NCI-H2196 (cell line): Measurements from ENCODE around the gene GPR158.

Experiments used
- DNase-seq: peaks from one replicate; lab custom pipeline; 2025; ENCODE audit not compliant: unreplicated experiment; lab: John Stamatoyannopoulos, UW

Gene GPR158

DNA sequence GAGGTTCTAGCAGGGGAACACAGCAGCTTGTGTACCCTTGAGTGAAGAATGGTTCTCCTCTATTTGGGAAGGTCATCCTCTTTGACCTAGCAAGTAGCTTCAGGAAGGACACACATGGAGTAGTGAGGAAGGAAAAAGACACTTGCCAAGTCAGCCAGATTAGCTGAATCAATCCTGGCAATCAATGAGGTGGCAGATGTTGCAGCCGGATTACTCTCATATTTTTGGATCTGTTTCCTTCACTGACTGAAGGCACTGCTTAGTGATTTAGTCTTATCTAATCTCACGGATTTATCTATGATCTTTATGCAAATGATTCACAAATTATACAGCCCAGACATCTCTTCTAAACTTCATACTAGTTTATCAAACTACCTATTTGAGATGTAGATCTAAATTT, 218.8 kb downstream of the GPR158 start:
- DNase-seq, result no peak

DNA sequence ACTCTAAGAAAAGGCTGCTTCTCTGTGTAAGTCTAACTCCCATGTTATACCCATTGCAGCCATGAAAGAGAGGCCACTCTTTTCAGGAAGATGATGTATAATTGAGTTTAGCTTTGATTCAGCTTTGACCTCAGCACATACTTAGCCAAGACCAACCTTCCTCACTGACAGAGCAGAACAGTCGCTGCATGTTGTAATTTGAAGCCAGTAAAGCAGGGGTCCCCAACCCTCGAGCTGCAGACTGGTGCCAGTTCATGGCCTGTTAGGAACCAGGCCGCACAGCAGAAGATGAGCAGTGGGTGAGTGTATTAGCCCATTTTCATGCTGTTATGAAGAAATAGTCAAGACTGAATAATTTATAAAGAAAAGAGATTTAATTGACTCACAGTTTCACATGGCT, 223.9 kb downstream of the GPR158 start:
- DNase-seq, result no peak

DNA sequence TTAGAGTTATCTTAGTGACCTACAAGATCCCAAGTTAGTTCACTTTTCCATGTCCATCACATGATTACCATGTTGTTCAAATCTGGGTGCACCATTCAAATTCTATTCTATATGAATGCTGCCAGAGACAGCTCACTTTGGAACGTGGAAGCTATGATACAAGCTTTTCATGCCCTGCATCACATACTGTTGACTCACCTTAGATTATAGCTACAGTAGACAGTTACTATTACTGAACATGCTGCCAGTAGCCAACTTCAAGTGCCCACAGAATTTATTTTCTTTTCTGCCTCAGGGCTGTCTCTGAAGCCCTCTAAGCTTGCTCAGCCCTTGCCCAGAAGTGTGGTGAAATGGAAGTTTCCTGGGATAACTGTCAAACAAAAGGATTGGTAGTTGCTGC, 231.1 kb downstream of the GPR158 start:
- no peak for DNase-seq

DNA sequence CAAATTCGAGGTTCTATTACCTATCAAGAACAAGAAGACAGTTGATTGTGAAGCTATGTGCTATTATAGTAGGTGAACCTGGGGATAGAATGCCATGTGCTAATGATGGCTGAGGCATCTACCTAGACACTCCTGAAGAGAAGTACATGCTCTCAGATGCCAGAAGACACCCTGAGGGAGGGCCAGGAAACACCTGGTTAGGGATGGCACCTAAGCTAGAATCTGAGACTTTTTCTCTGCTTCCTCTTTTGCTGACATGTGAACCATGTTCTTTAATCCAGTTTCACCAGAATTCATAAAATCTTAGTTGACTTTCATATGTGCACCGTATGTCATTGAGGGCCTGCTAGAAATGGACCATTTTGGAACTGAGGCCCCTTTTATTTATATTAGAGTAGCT, 242.8 kb downstream of the GPR158 start:
- DNase-seq, result no peak

DNA sequence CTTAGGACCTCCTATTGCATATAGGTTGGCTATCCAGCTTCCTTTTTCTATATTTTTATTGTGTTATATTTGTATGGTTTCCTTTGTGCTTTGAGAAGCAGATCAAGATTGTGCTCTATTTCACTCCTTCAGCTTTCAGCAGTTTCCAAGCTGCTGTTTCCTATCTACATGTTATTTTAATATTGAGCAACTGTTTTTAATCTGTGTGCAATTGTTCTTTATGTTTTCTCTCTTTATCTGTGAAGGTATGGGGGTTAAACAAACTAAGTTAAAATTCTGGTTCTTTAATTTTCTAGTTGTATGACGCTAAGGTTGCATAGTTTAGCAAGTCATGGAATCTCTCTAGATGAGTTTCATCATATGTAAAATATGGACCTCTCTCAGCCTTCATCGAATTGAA, 251.0 kb downstream of the GPR158 start:
- no peak for DNase-seq

DNA sequence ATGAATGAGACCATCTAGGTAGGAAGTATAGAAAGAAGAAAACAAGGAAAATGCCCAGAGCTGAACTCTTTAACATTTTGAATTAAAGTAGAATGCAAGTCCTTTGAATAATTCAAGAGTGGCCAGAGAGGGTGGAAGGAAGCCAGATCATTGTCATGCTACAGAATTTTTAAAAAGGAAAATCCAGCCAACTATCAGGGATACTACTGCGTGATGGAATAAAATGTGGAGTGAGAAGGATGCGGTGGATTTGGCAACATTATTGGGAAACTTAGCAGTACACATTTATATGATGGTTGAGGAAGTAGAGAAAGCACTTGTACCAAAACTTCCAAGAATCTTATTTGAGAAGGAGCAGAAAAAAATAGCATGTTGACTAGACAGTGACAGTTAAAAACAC, 261.6 kb downstream of the GPR158 start:
- no peak for DNase-seq

DNA sequence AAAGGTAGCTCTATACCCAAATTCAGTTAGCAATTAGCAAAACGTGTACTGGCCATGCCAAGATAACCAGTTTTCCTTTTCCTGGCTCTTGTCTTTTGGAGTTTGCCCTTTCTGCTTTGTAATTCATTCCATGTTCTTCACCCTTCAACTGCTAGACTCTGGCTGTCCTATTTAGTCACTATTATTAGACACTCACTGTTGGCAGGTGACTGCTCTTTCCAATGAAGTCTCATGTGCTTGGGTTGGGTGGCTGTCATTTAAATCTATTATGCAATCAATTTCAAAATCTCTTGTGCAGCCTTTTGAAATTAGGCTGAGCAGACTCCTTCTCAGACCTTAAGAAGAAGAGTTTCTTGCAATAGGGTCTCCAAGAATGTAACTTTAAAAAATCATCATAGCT, 266.5 kb downstream of the GPR158 start:
- DNase-seq, result no peak

DNA sequence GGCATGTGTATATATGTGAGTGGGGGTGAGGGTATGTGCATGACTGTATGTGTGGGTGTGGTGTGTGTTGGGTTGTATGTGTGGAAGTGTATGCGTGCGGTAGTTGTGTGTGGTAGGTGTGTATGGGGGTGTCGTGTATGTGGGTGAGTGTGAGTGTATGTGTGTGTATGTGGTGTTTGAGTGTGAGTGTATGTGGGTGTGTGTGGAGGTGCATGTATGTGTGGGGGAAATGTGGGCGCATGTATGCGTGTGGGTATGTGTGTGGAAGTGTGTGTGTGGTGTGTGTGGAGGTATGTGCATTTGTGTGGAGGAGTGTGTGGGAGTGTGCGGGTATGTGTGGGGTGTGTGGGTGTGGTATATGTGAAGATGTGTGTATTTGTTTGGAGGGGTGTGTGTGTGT, 269.5 kb downstream of the GPR158 start:
- DNase-seq, result no peak

DNA sequence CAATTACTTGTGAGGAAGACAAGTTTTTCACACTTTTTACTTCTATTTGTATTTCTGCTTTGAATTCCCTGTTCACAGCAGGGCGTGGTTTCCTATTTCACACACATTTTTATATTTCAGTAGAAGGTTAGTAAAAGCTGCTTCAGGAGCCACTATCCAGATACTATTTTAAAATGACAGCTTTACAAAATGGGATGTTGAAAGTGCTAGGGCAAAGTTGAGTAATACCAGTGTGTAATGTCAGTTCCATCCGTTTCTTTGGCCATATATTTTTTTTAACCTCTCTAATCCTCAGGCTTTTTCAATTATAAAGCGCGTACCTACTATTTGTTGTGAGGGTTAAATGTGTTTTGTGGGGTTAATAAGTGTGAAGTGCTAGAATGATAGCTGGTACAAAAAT, 276.6 kb downstream of the GPR158 start:
- DNase-seq, result no peak

DNA sequence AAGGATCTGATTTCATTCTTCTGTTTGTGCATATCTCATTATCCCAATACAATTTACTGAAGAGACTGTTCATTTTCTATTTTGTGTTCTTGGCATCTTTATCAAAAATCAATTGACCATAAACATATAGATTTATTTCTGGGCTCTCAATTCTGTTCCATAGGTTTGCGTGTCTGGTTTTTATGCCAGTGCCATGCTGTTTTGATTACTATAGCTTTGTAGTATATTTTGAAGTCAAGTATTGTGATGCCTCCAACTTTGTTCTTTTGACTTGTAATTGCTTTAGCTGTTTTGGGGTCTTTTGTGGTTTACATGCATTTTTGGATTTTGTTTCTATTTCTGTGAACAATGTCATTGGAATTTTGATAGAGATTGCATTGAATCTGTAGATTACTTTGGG, 278.8 kb downstream of the GPR158 start:
- no peak for DNase-seq

DNA sequence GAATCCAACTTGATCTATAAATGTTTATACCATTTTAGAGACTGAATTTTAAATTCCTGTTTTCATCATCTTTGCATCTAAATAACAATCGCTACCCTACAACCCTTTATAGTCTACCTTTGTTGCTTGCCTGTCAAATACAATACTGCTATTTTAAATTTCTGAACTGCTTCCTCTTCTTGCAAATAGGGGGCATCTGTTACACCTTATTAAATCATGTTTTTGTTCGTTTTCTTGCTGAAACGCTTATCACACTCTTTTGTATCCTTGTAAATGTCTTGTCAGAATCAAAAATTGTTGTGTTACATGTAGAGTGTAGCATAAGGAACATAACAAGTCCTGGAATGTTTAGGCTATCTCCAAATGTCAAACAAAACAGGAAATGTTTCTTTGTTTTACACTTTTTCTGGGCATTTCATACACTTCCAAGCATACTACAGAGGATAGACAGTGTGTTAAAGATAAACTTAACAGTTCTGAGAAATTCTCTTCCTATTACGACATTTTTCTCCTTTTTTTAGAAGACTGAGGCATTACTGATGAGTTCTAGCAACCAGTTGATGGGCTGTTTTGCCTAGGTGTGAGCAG, 281.3 kb downstream of the GPR158 start:
- DNase-seq, result no peak

DNA sequence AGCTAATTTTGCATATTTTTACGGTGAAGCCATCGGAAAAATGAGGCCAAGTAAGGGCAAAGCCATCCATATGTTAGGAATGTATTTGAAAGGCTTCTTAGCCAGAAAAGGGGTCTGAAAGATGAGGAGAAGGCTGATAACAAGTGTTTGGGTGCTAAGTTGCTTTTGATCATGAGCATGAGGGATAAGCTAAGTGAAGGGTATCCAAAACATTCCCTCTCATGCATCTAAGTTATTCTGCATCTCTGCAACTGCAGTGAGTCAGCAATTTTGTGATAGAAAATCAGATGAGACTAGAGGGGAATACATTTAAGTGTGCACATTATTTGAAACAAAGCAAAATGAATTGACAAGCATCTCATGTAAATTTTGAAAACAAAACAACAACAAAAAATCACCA, 282.8 kb downstream of the GPR158 start:
- DNase-seq, result no peak

DNA sequence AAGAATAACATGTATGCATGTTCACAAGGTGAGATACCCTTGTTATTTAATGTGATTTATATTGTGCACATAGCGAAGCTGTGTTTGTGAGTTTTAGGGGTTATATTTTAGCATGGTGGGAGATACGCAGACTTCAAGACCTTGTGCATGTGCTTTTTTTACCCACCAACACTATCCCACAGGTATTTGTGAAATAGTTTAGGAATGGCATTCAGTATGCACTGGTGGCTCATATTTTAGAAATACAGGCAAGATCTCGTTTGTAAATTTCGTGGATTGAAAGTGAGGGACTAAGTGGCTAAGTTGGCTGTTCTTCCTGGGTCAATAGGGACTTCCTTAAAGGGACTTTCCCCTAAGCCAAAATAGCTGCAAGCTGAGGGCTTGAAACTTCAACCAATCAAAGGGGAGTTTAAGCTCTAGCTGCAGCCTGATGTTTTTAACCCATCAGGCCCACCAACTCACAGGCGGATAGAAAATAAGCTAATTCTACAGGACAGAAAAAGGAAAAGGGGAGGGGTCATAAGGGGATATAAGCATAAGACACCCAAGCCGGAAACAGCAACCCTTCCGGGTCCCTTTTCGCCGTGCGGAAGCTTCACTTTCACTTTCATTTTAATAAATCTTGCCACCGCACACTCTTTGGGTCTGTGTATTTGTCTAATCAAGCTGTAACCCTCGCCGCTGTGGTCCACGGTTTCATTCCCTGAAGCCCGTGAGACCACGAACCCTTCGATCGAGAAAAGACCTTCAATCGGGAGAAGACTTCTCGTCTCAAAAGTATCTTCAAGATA, 291.0 kb downstream of the GPR158 start:
- DNase-seq, result no peak

DNA sequence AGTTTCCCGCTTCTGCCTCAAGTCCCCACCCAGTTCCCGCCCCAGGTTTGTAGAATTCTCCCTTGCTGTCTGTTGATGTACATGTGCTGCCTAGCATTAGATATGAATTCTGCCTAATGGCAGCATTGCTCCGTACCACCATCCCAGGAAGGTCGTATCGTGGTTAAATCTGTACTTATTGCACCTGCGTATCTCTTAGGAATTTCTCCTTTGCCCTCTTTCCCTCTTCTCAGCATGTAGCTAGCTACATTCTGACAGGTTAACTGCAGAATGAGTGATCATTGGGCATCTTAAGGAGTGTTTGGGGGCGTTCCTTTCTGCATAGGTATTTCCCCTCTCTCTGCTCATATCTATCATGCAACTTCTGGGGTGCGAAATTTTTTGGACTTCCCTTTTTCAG, 293.1 kb downstream of the GPR158 start:
- DNase-seq, result no peak

DNA sequence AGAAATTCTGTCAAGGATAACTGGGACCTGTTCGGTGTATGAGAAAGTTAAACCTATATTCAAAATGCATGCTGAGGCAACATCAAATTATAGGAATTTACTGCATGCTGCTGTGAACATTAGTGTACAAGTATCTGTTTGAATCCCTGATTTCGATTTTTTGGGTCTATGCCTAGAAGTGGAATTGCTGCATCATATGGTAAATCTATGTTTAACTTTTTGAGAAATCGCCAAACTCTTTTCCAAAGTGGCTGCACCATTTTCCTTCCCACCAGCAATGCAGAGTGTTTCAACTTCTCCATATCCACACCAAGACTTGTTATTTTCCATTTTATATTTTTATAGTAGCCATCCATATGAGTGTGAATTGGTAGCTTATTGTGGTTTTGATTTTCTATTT, 306.7 kb downstream of the GPR158 start:
- no peak for DNase-seq

DNA sequence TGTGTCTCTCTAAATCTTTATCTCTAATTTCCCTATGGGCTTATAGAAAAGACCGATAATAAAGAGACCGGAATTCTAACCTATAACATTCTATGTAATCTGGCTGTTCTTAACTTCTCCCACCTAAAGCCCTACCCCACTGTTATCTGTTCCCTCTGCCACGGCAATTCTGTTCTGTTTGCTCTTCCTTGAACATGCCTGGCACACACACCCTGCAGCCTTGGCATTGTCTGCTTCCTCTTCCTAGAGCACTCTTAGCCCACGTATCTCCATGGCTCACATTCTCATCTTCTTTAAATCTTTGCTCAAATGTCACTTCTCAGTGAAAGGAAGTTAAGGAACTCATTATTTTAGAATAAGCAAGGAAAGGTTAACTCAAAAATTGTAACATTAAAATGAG, 309.2 kb downstream of the GPR158 start:
- no peak for DNase-seq

DNA sequence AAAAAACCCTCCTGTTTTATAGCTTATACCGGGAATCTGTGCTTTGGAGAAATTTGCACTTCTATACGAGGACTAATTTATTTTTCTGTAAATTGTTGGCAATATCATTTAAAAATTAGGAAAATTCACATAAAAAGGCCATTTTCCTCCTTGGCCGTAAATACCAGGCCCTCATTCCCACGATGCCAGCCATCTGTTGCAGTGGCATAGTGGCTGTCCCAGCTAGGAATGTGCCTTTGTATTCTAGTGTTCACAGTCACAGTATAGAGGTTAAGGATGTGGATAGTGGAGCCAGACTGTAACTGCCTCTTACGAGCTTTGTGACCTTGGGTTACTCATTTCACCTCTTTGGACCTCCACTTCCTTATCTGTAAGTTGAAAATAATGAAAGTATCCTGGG, 312.5 kb downstream of the GPR158 start:
- DNase-seq, result no peak

DNA sequence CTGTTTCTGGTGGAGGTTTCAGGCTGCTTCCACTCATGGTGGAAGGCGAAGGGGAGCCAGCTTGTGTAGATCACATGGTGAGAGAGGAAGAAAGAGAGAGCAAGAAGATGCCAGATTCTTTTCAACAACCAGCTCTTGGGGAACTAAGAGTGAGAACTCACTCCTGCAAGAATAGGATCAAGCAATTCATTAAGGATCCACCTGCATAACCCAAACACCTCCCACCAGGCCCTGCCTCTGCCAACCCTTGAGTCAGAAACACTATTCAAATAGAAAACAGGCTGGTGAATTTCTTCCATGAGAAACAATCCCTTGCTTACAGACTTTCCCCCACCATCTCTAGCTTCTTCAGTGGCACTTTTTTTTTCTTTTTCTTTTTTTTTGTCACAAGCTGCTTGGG, 317.2 kb downstream of the GPR158 start:
- no peak for DNase-seq

DNA sequence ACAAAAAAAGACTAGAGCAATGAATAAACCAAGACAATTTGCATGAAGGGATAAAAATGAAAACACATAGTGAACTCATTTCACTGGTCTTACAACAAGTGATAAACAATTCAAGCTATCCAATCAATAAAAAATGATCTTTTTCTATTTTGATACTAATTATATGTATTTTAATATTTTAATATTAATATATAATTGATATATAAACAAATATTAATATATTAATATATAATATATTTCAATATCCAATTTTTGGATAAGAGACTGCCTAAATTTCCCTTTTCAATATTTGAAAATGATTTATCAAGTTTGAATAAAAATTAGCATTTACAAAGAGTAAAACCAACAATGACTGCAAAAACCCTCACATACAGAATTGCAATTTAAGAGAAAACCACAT, 317.9 kb downstream of the GPR158 start:
- DNase-seq, result no peak

DNA sequence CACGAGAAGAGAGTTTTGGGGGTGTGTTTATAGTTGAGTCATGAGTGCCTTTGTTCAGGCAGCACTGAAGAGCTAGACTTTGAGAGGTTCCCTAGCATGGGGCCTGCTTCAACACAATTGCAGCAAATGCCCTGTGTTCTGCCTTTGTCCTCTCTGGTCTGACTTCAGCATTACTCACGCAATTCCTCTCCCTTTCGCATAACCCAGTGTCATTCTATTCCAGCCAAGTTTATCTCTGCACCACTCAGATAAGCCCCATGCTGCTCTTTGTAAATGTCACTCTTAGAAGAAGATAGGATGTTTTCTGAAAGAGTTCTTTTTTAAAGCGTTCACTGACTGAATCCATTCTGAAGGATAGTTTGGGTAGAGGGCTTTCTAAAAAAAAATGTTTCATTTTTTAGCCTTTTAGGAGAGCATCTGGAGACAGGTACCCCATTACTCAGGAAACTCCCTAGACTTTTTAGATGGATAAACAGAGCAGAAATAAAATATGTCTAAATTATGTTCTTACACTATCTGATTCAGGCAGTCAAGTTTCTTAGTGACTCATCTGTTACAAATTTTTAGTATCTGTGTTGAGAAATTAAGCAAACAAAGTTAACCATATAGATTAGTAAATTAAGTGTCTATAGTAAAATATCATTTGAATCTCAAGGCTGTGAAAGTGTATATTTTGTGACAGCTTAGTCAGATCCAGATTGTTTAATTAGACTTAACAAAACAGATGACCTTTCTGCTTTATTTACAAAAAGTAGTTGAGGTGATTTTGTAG, 318.5 kb downstream of the GPR158 start:
- DNase-seq, result no peak

DNA sequence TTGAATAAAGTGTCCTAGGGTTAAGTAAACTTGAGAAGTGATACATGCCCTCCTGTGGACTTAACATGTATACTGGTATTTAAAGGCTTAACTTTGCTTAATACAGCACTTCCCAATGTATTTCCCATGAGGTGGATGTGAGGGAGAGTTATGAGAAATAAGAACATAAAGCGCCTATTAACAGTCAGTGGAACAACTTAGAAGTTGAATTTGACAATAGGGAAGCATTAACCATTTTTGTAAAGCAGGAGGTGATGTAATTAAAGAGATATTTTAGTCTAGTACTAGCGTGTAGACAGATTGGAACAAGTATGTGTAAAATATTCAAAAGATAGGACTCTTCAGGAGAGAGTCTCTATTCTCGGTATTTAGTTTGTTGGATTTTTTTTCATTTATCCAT, 322.4 kb downstream of the GPR158 start:
- no peak for DNase-seq

DNA sequence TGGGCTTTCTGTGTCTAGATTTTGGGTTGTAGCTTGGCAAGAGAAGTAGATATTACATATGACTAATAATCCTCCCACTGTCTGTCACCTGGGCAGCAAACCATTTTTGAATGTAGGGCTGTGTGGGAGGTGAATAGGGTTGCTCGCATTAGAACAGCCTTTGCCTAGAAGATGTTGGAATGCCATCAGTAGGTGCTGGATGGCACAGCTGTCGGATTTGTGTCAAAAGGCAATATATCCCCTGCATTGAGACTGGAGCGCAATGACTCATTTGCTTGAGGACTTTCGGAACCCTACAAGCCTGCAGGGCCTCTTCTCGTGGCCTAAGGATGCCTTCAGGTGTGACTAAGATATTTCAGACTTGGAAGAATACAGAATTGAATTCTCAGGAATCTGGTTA, 323.8 kb downstream of the GPR158 start:
- DNase-seq, result no peak
